GM21367 (cell line): Measurements from ENCODE around the gene KIF26B.
"Not testable (repeated sequence)": the region's sequence is repeated elsewhere in the genome, so short reads cannot be mapped to it uniquely, and the experiment has no call there.

ENCODE experiments used
- ATAC-seq: cut with Tn5 transposase; IDR thresholded peaks from one replicate; pipeline ENCODE4 v1.9.1; 2021; ENCODE audit not compliant: unreplicated experiment

The KIF26B gene

GRCh38 chr1:245710961-245711903 is 556.4 kb downstream of the KIF26B start:
- ATAC-seq, result no peak

- ATAC-seq, result not testable (repeated sequence)
These were observed 559.2 kb downstream of the KIF26B start for GRCh38 chr1:245714027-245714426.

- no peak for ATAC-seq
These were observed 560.5 kb downstream of the KIF26B start for GRCh38 chr1:245715291-245715701.

- ATAC-seq, result no peak
These were observed 561.2 kb downstream of the KIF26B start for GRCh38 chr1:245715970-245716369.

- ATAC-seq, result no peak
These were observed 561.8 kb downstream of the KIF26B start for GRCh38 chr1:245716561-245716960.

GRCh38 chr1:245717611-245718010 is 562.8 kb downstream of the KIF26B start:
- ATAC-seq, result no peak

GRCh38 chr1:245718123-245718522 is 563.3 kb downstream of the KIF26B start:
- ATAC-seq, result no peak

- ATAC-seq, result no peak
These were observed 564.2 kb downstream of the KIF26B start for GRCh38 chr1:245718951-245719350.

GRCh38 chr1:245721488-245721887 is 566.7 kb downstream of the KIF26B start:
- ATAC-seq, result no peak

- ATAC-seq, result not testable (repeated sequence)
These were observed 573.2 kb downstream of the KIF26B start for GRCh38 chr1:245728035-245728434.

GRCh38 chr1:245730801-245731200 is 576.0 kb downstream of the KIF26B start:
- ATAC-seq, result no peak

GRCh38 chr1:245740336-245740735 is 585.6 kb downstream of the KIF26B start:
- not testable (repeated sequence) for ATAC-seq

GRCh38 chr1:245742896-245743295 is 588.1 kb downstream of the KIF26B start:
- ATAC-seq, result no peak

- no peak for ATAC-seq
These were observed 593.5 kb downstream of the KIF26B start for GRCh38 chr1:245748240-245748639.

- ATAC-seq, result no peak
These were observed 593.9 kb downstream of the KIF26B start for GRCh38 chr1:245748646-245749045.

GRCh38 chr1:245749053-245749452 is 594.3 kb downstream of the KIF26B start:
- ATAC-seq, result no peak

GRCh38 chr1:245750261-245750660 is 595.5 kb downstream of the KIF26B start:
- no peak for ATAC-seq

GRCh38 chr1:245751116-245751515 is 596.3 kb downstream of the KIF26B start:
- no peak for ATAC-seq

- ATAC-seq, result no peak
These were observed 597.1 kb downstream of the KIF26B start for GRCh38 chr1:245751726-245752470.

- ATAC-seq, result no peak
These were observed 597.8 kb downstream of the KIF26B start for GRCh38 chr1:245752561-245752960.

- ATAC-seq, result no peak
These were observed 599.0 kb downstream of the KIF26B start for GRCh38 chr1:245753807-245754206.

GRCh38 chr1:245754463-245754961 is 599.7 kb downstream of the KIF26B start:
- no peak for ATAC-seq
